ENCODE data around the gene STARD5.

DNA sequence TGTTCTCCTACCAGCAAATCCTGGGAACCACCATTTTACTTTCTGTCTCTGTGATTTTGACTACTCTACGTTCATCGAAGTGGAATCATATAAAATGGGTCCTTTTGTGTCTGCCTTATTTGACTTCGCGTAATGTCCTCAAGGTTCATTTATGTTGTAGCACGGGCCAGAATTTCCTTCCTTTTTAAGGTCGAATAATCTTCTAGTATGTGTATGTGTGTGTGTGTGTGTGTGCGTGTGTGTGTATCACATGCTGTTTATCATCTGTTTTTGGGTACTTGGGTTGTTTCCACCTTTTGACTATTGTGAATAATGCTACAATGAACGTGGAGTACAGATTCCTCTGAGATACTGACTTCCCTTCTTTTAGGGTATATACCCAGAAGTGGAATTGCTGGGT lies 35.3 kb downstream of the STARD5 start:
- TF ChIP-seq POLR2A (IDR thresholded peaks at IDR 0.05) (no peak), EP300 (IDR thresholded peaks at IDR 0.05) (no peak)
- TF ChIP-seq, protein P1, sequence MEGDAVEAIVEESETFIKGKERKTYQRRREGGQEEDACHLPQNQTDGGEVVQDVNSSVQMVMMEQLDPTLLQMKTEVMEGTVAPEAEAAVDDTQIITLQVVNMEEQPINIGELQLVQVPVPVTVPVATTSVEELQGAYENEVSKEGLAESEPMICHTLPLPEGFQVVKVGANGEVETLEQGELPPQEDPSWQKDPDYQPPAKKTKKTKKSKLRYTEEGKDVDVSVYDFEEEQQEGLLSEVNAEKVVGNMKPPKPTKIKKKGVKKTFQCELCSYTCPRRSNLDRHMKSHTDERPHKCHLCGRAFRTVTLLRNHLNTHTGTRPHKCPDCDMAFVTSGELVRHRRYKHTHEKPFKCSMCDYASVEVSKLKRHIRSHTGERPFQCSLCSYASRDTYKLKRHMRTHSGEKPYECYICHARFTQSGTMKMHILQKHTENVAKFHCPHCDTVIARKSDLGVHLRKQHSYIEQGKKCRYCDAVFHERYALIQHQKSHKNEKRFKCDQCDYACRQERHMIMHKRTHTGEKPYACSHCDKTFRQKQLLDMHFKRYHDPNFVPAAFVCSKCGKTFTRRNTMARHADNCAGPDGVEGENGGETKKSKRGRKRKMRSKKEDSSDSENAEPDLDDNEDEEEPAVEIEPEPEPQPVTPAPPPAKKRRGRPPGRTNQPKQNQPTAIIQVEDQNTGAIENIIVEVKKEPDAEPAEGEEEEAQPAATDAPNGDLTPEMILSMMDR (IDR thresholded peaks at IDR 0.05): no peak

Data from tibial nerve (tissue), 4 donors.